Fibroblast of lung (primary cell): Measurements from ENCODE around the gene ZNF511. TPM values are rescaled to one million over a fixed set of nuclear protein-coding genes. Genes with fewer than 3 reads are reported as not detected.
"Not testable (repeated sequence)": the region's sequence is repeated elsewhere in the genome, so short reads cannot be mapped to it uniquely, and the experiment has no call there.

Experiments used
- DNase-seq, 2 donors: peaks; one replicate each; pipeline versions ENCODE4 v3.0.0 to v3.0.0-alpha.2; 2010; ENCODE audit warnings: low read depth in 2 of 2
- H2AFZ ChIP-seq: 2 replicates; pipeline ENCODE4 v1.5.1; 2012; ENCODE audit warnings: low read length, control low read depth, inconsistent platforms
- H3K27ac ChIP-seq: 2 replicates; pipeline ENCODE4 v1.5.1; 2011; ENCODE audit warnings: low read length, control low read depth; ENCODE audit not compliant: insufficient read depth
- H3K27me3 ChIP-seq: 2 replicates; pipeline ENCODE4 v1.5.1; 2011; ENCODE audit warnings: mild to moderate bottlenecking, low read length; ENCODE audit not compliant: control insufficient read depth, insufficient read depth
- H3K36me3 ChIP-seq: 2 replicates; pipeline ENCODE4 v1.5.1; 2011; ENCODE audit warnings: low read length; ENCODE audit not compliant: control insufficient read depth, insufficient read depth
- H3K4me1 ChIP-seq: 2 replicates; pipeline ENCODE4 v1.5.1; 2011; ENCODE audit warnings: low read length; ENCODE audit not compliant: control insufficient read depth, insufficient read depth; ENCODE audit errors: extremely low read depth
- H3K4me2 ChIP-seq: 2 replicates; pipeline ENCODE4 v1.5.1; 2011; ENCODE audit warnings: low read length, control low read depth; ENCODE audit not compliant: insufficient read depth; ENCODE audit errors: extremely low read depth
- H3K4me3 ChIP-seq, 4 experiments: fragments of 200-600 bp in 1 of 4; sonication (generic) in 1 of 4; replicated peaks in 1 of 4; 2 replicates each; pipeline ENCODE4 v1.5.1; 2011 to 2016; ENCODE audit warnings: low read length in 4 of 4, low read depth in 3 of 4, mild to moderate bottlenecking in 3 of 4, control low read depth in 2 of 4, inconsistent platforms in 1 of 4, mixed read lengths in 1 of 4; ENCODE audit not compliant: insufficient read depth in 1 of 4; ENCODE audit errors: control extremely low read depth in 1 of 4
- H3K79me2 ChIP-seq: 2 replicates; pipeline ENCODE4 v1.5.1; 2012; ENCODE audit warnings: mild to moderate bottlenecking, low read length, inconsistent platforms; ENCODE audit not compliant: control insufficient read depth, insufficient read depth
- H3K9ac ChIP-seq: 2 replicates; pipeline ENCODE4 v1.5.1; 2011; ENCODE audit warnings: mild to moderate bottlenecking, low read length, control low read depth; ENCODE audit not compliant: insufficient read depth
- H3K9me3 ChIP-seq: 2 replicates; pipeline ENCODE4 v1.5.1; 2012; ENCODE audit warnings: low read depth, low read length; ENCODE audit not compliant: control insufficient read depth, insufficient read depth
- H4K20me1 ChIP-seq: 2 replicates; pipeline ENCODE4 v1.5.1; 2011; ENCODE audit warnings: low read length; ENCODE audit not compliant: control insufficient read depth, insufficient read depth; ENCODE audit errors: extremely low read depth
- CTCF ChIP-seq, 2 donors: IDR thresholded peaks in 1 of 2; conservative IDR thresholded peaks in 1 of 2; 1 replicate in 1 of 2; 2 replicates in 1 of 2; pipeline ENCODE4 v1.5.1; 2011 to 2012; ENCODE audit warnings: low read length in 2 of 2, control low read depth in 1 of 2, inconsistent platforms in 1 of 2, low read depth in 1 of 2, mild to moderate bottlenecking in 1 of 2
- EZH2 ChIP-seq: IDR thresholded peaks from 2 replicates; pipeline ENCODE4 v1.5.1; 2012; ENCODE audit warnings: low read length, control low read depth, mild to moderate bottlenecking; ENCODE audit errors: missing control alignments
- polyA plus RNA-seq, 2 donors: library from polyadenylated mRNA; depleted of rRNA in 1 of 2; stranded (reverse) in 1 of 2; unstranded in 1 of 2; fragments of >200 nt; gene quantifications; 2 replicates each; pipeline ENCODE4 v1.2.1, GENCODE V29; 2011 to 2012; ENCODE audit warnings: missing spikeins in 1 of 2
- total RNA-seq: library from RNA; depleted of rRNA; stranded (reverse); fragments of >200 nt; gene quantifications from 2 replicates; pipeline ENCODE4 v1.2.1, GENCODE V29; 2014

ZNF511 gene
- total and polyA plus RNA-seq, 2 donors (not counting 1 experiment from before 2014, with no cell fraction given), result 18.5 to 27.7 TPM

- not testable (repeated sequence) for H3K4me3 ChIP-seq, H3K79me2 ChIP-seq, H4K20me1 ChIP-seq, H3K4me2 ChIP-seq, DNase-seq, H3K4me1 ChIP-seq, H3K36me3 ChIP-seq, H3K27ac ChIP-seq, H3K9ac ChIP-seq, H2AFZ ChIP-seq, H3K9me3 ChIP-seq
- H3K27me3 ChIP-seq, result peaks cover 13% of the 10 kb centered on the region
Measured at GRCh38 chr10:133322064-133322709, 13.5 kb downstream of the ZNF511 start.

- H3K4me1 ChIP-seq, result peaks cover 7% of the 10 kb centered on the region
- H3K27ac ChIP-seq, result no peak overlapping the region
- TF ChIP-seq CTCF (conservative IDR thresholded peaks at IDR 0.05 in 1 of 2, IDR thresholded peaks at IDR 0.05 in 1 of 2; ENCODE audit: low read depth in 1 of 2, low read length in 2 of 2), result no peak
- TF ChIP-seq EZH2, result no peak
- H3K9me3 ChIP-seq, result no peaks in the 10 kb centered on the region
- H3K9ac ChIP-seq, result no peak overlapping the region
- H2AFZ ChIP-seq, result no peak overlapping the region
- no peaks in the 10 kb centered on the region for H4K20me1 ChIP-seq
- H3K36me3 ChIP-seq, result no peaks in the 10 kb centered on the region
- peaks cover 13% of the 10 kb centered on the region for H3K27me3 ChIP-seq
- H3K4me3 ChIP-seq, result peak overlapping the region in 2 of 4 experiments; percentile 6 to 20
- peak overlapping the region; percentile 13 for H3K4me2 ChIP-seq
- peak; percentile 58 to 82 for DNase-seq
- no peaks in the 10 kb centered on the region for H3K79me2 ChIP-seq
Measured at GRCh38 chr10:133324198-133324792, 15.6 kb downstream of the ZNF511 start.

- no peaks in the 10 kb centered on the region for H4K20me1 ChIP-seq
- H3K36me3 ChIP-seq, result no peaks in the 10 kb centered on the region
- H3K4me2 ChIP-seq, result peak overlapping the region; percentile 51
- peak overlapping the region in 1 of 4 experiments; percentile 50 for H3K4me3 ChIP-seq
- peaks cover 13% of the 10 kb centered on the region for H3K27me3 ChIP-seq
- H2AFZ ChIP-seq, result no peak overlapping the region
- H3K9me3 ChIP-seq, result no peaks in the 10 kb centered on the region
- peaks cover 9% of the 10 kb centered on the region for H3K4me1 ChIP-seq
- H3K79me2 ChIP-seq, result no peaks in the 10 kb centered on the region
- DNase-seq, result no peak
- H3K9ac ChIP-seq, result no peak overlapping the region
- no peak for TF ChIP-seq CTCF (conservative IDR thresholded peaks at IDR 0.05 in 1 of 2, IDR thresholded peaks at IDR 0.05 in 1 of 2; ENCODE audit: low read depth in 1 of 2, low read length in 2 of 2)
- TF ChIP-seq EZH2, result no peak
- no peak overlapping the region for H3K27ac ChIP-seq
Measured at GRCh38 chr10:133324857-133325260, 16.1 kb downstream of the ZNF511 start.
